Ovary (tissue), 9 donors: Measurements from ENCODE around the gene SPAG16. TPM values are rescaled to one million over a fixed set of nuclear protein-coding genes. Genes with fewer than 3 reads are reported as not detected.

Experiments used
- DNase-seq, 5 donors: peaks; one replicate each; pipeline ENCODE4 v3.0.0-alpha.2; 2019 to 2020
- H3K27ac ChIP-seq, 2 donors: fragments of 200-600 bp; one replicate each; pipeline versions ENCODE4 v1.5.1 to v1.8.0; 2019 to 2022
- H3K27me3 ChIP-seq: fragments of 200-600 bp; one replicate; pipeline ENCODE4 v1.8.0; 2022
- H3K36me3 ChIP-seq: fragments of 200-600 bp; sonication (generic); one replicate; pipeline ENCODE4 v1.5.1; 2019
- H3K4me1 ChIP-seq: one replicate; pipeline ENCODE4 v1.8.1; 2013; ENCODE audit warnings: mild to moderate bottlenecking, moderate library complexity; ENCODE audit not compliant: insufficient read depth
- H3K4me3 ChIP-seq: fragments of 200-600 bp; sonication (generic); one replicate; pipeline ENCODE4 v1.5.1; 2017
- H3K9me3 ChIP-seq, 2 donors: fragments of 200-600 bp in 1 of 2; sonication (generic) in 1 of 2; one replicate each; pipeline versions ENCODE4 v1.5.1 to v1.8.1; 2013 to 2019; ENCODE audit warnings: mild to moderate bottlenecking in 1 of 2, moderate library complexity in 1 of 2
- CTCF ChIP-seq, 3 donors: fragments of 450-650 bp in 2 of 3; fragments of 200-600 bp in 1 of 3; IDR thresholded peaks; one replicate each; pipeline versions ENCODE4 v1.5.1 to v1.8.0; 2016 to 2022; ENCODE audit warnings: antibody characterized with exemption in 3 of 3, mild to moderate bottlenecking in 1 of 3
- EP300 ChIP-seq: sonication (generic); formaldehyde crosslinking; IDR thresholded peaks from one replicate; pipeline ENCODE4 v1.6.1; 2017; ENCODE audit warnings: antibody characterized with exemption
- POLR2A ChIP-seq: fragments of 450-650 bp; IDR thresholded peaks from one replicate; pipeline ENCODE4 v1.6.1; 2017; ENCODE audit warnings: antibody characterized with exemption, mild to moderate bottlenecking, moderate library complexity
- WGBS, 3 donors: extraction: QIAGEN DNeasy Blood & Tissue Kit in 1 of 3; methylation state at CpG; one replicate each; pipeline versions ENCODE4 v1.1.5 to v1.1.7; 2013 to 2017; 5-methylcytosine and 5-hydroxymethylcytosine counted together
- intact Hi-C, 4 donors: fragments of 100-400 bp; cut with DNase I; formaldehyde crosslinking; loops; one replicate each; pipeline versions ENCODE4 v1.11.0 to v1.15.1; 2022 to 2023
- polyA plus RNA-seq, 2 donors: library from polyadenylated mRNA; stranded (reverse); fragments of 200-250 nt in 1 of 2; fragments of 350-450 nt in 1 of 2; fragmentation: Illumina TruSeq in 1 of 2; extraction: RNeasy Lipid Tissue Mini Kit (QIAGEN cat#74804) in 1 of 2; gene quantifications; one replicate each; pipeline ENCODE4 v1.2.3, GENCODE V29; 2013 to 2014
- total RNA-seq, 7 donors: library from RNA; depleted of rRNA in 2 of 7; stranded (reverse); fragments of >200 nt in 2 of 7; fragmentation: NEBNext Ultra II Directional in 3 of 7; extraction: Animal tissue kit (Norgen Biotek cat#: 25700) in 3 of 7; gene quantifications; one replicate each; pipeline versions ENCODE4 v1.1.0 to v1.2.4, GENCODE V29; 2016 to 2023
- donor health status: DM: no; HTN: no; CAD: no; lungs with moderate emphysema.
- donor health status: DM: no; HTN: no; CAD: no.
- donor health status: Bipolar disorder and iron deficiency.
- donor health status: DM: yes; HTN: yes; CAD: no.
- donor health status: DM: no; HTN: no; CAD: no.
- donor health status: DM: yes; HTN: yes; CAD: no.

The SPAG16 gene
- total and polyA plus RNA-seq, 9 donors: 25.2 to 58.7 (median 28.9) TPM

DNA sequence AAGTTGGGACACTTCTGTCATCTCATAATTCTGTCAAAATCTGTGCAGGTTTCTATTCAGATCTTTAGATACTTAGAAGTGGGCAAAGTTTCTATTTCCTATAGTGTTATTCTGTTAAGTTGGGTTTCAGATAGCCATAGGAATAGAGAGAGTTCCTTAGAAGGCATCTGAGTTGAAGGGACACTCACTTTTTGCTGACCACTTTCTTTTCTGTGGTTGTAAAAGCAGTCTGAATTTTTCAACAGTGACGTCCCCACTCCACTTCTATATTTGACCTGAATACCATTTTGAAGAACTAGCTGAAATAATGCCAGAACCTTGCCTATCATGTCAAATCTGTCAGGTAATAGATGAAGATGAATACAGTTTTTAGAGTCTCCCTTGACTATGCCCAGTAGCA lies 267.3 kb downstream of the SPAG16 start:
- intact Hi-C loops: no loop called here
- Histone ChIP-seq H3K4me1 (no peaks in the 10 kb centered on the region), H3K36me3 (no peaks in the 10 kb centered on the region), H3K27me3 (no peaks in the 10 kb centered on the region), H3K9me3 (no peaks in the 10 kb centered on the region), H3K27ac (no peak overlapping the region), H3K4me3 (no peak overlapping the region)
- TF ChIP-seq POLR2A (no peak), EP300 (no peak), CTCF (IDR thresholded peaks at IDR 0.05) (no peak)
- 80 to 82% (median 82%) methylated on average over 1 of the region's 1 CpG for WGBS, 3 donors
- no peak for DNase-seq

DNA sequence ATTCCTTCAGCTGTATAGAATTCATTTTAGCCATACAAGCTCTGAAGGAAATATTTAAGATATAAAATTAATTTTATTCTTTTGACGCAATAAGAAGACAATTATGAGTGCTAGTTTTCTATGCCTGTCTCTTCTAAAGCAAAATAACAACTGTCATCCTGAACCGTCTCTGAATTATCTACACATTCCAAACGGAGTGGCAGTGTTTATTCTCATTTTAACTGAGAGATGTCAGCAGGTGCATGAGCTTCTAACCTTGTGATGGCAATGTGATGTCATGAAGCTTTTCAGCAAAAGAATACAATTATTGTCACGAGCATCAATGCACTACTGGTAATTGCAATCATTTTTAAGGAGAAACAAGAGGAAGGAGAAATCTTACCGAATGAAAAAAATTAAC lies 274.8 kb downstream of the SPAG16 start:
- TF ChIP-seq EP300 (no peak), POLR2A (no peak), CTCF (IDR thresholded peaks at IDR 0.05) (no peak)
- 70 to 77% (median 70%) methylated on average over 5 of the region's 5 CpGs for WGBS, 3 donors
- no peaks in the 10 kb centered on the region for H3K4me1 ChIP-seq
- intact Hi-C loops: no loop called here
- H3K27me3 ChIP-seq: no peaks in the 10 kb centered on the region
- DNase-seq: no peak
- H3K4me3 ChIP-seq: no peak overlapping the region
- no peaks in the 10 kb centered on the region for H3K9me3 ChIP-seq
- no peak overlapping the region for H3K27ac ChIP-seq
- no peaks in the 10 kb centered on the region for H3K36me3 ChIP-seq

DNA sequence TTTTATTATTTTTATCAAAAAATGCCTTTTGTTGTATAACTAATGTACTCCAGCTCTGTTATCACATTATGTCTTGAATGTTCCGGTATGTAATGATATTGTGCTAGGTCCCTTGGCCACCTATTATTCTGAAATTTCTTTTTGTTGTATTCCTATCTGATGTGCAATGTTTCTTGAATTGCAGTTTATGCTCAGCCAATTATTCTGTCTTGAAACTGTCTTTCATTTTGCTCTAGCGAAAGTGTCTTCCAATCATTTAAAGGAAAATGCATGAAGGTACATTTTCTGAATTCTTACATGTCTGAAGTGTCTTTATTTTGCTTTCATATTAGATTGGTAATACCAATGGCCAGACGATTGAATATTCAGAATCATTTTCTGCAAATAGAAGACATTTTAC lies 277.5 kb downstream of the SPAG16 start:
- intact Hi-C loops: no loop called here
- H3K27me3 ChIP-seq: no peaks in the 10 kb centered on the region
- no peaks in the 10 kb centered on the region for H3K36me3 ChIP-seq
- DNase-seq: no peak
- H3K27ac ChIP-seq: no peak overlapping the region
- no peaks in the 10 kb centered on the region for H3K4me1 ChIP-seq
- no peak for TF ChIP-seq CTCF (IDR thresholded peaks at IDR 0.05)
- TF ChIP-seq POLR2A: no peak
- TF ChIP-seq EP300: no peak
- WGBS, 3 donors: 80 to 86% (median 80%) methylated on average over 3 of the region's 3 CpGs
- no peaks in the 10 kb centered on the region for H3K9me3 ChIP-seq
- H3K4me3 ChIP-seq: no peak overlapping the region

DNA sequence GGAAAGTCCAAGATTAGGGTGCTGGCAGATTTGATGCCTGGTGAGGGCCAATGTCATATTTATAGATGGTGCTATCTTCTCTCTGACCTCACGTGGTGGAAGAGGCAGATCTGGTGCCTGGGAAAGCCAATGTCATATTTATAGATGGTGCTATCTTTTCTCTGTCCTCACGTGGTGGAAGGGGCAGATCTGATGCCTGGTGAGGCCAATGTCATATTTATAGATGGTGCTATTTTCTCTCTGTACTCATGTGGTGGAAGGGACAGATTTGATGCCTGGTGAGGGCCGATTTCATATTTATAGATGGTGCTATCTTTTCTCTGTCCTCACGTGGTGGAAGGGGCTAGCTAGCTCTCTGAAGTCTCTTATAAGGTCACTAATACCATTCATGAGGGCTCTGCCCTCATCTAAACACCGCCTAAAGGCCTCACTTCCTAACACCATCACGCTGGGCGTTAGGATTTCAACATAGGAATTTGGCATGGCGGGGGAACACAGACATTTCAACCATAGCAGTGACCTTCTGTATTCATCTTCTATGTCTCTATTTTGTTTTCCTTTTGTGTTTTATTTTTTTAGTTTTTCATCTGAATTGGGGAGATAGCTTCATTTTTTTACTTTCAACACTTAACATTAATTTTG lies 278.4 kb downstream of the SPAG16 start:
- TF ChIP-seq EP300 (no peak), POLR2A (no peak), CTCF (IDR thresholded peaks at IDR 0.05) (no peak)
- no peaks in the 10 kb centered on the region for H3K9me3 ChIP-seq
- 73 to 82% (median 75%) methylated on average over 8 of the region's 8 CpGs for WGBS, 3 donors
- no peak overlapping the region for H3K27ac ChIP-seq
- intact Hi-C loops: no loop called here
- no peak overlapping the region for H3K4me3 ChIP-seq
- no peaks in the 10 kb centered on the region for H3K4me1 ChIP-seq
- no peaks in the 10 kb centered on the region for H3K36me3 ChIP-seq
- no peaks in the 10 kb centered on the region for H3K27me3 ChIP-seq
- DNase-seq: no peak
